DOHH2 (cell line): Measurements from ENCODE around the gene VPS52.

Source experiments
- CTCF ChIP-seq: fragments of 200-600 bp; sonication (generic); IDR thresholded peaks from one replicate; pipeline ENCODE4 v1.5.1; 2014; ENCODE audit warnings: antibody characterized with exemption, mild to moderate bottlenecking, low read depth, low read length; ENCODE audit not compliant: poor library complexity, severe bottlenecking
- EZH2phosphoT487 ChIP-seq: fragments of 200-600 bp; sonication (generic); IDR thresholded peaks from 2 replicates; pipeline ENCODE4 v1.6.1; 2017; ENCODE audit warnings: borderline replicate concordance, mild to moderate bottlenecking, antibody characterized with exemption, low read length, moderate library complexity, mixed read lengths

- TF ChIP-seq CTCF: no peak
- TF ChIP-seq EZH2phosphoT487: no peak
Measured at GRCh38 chr6:33296797-33297405, 25.2 kb upstream of the VPS52 start.
